Esophagus squamous epithelium (tissue), 4 donors: Measurements from ENCODE around the gene MALRD1.

Source experiments
- CTCF ChIP-seq, 6 experiments: fragments of 450-650 bp in 4 of 6; fragments of 200-600 bp in 2 of 6; sonication (generic) in 2 of 6; IDR thresholded peaks; one replicate each; pipeline ENCODE4 v1.5.1; 2016 to 2019; ENCODE audit warnings: antibody characterized with exemption in 6 of 6, mild to moderate bottlenecking in 4 of 6, moderate library complexity in 4 of 6
- POLR2A ChIP-seq, 4 donors: fragments of 450-650 bp; IDR thresholded peaks; one replicate each; pipeline ENCODE4 v1.6.1; 2017; ENCODE audit warnings: antibody characterized with exemption in 4 of 4, mild to moderate bottlenecking in 4 of 4, moderate library complexity in 3 of 4

GRCh38 chr10:19310066-19310465, 261.5 kb downstream of the MALRD1 start:
- TF ChIP-seq POLR2A (IDR thresholded peaks at IDR 0.05): no peak
- no peak for TF ChIP-seq CTCF (IDR thresholded peaks at IDR 0.05)
